Occipital lobe (tissue), 2 donors: ENCODE data around the gene GEMIN4. TPM values are rescaled to one million over a fixed set of nuclear protein-coding genes. Genes with fewer than 3 reads are reported as not detected.
A peak's percentile ranks its signal among the peaks of the same experiment; 100 is the strongest.

Source experiments
- DNase-seq: peaks from one replicate; lab custom pipeline; 2025; lab: John Stamatoyannopoulos, UW
- total RNA-seq: library from RNA; depleted of rRNA; stranded (reverse); fragments of >200 nt; gene quantifications from one replicate; pipeline ENCODE4 v1.2.3, GENCODE V29; 2014

Gene GEMIN4
- total RNA-seq, 1 donor from 2014 or later = 10.1 TPM

- no peak for DNase-seq
These were observed 7.1 kb downstream of the GEMIN4 start for GRCh38 chr17:744937-745336.

GRCh38 chr17:743139-743538 is 8.9 kb downstream of the GEMIN4 start:
- no peak for DNase-seq

- DNase-seq = no peak
These were observed 9.8 kb downstream of the GEMIN4 start for GRCh38 chr17:742147-742793.

- DNase-seq = no peak
These were observed 11.6 kb downstream of the GEMIN4 start for GRCh38 chr17:740240-741017.

DNA sequence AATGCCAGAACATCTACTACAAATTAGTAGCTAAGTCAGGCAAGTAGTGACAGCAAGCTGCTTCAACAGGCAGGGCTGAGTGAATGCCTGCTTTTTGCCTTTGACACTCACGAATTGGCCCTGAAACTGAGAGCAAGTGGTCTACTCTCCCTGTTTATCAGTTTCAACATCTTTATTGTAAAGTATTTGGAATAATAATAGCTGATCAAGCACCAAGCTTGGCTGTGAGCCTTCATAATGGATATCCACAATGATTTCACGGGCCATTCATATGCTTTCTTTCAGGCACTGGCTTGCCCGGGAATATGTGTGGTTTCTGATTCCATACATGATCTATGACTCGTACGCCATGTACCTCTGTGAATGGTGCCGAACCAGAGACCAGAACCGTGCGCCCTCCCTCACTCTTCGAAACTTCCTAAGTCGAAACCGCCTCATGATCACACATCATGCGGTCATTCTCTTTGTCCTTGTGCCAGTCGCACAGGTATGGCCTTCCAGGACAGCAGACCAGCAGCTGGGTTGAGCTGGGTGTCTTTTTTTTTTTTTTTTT is 14.4 kb downstream of the GEMIN4 start:
- no peak for DNase-seq

- DNase-seq = no peak
These were observed 18.3 kb downstream of the GEMIN4 start for GRCh38 chr17:733743-734142.

GRCh38 chr17:732902-733720 is 19.0 kb downstream of the GEMIN4 start:
- DNase-seq = peak; percentile 18

DNA sequence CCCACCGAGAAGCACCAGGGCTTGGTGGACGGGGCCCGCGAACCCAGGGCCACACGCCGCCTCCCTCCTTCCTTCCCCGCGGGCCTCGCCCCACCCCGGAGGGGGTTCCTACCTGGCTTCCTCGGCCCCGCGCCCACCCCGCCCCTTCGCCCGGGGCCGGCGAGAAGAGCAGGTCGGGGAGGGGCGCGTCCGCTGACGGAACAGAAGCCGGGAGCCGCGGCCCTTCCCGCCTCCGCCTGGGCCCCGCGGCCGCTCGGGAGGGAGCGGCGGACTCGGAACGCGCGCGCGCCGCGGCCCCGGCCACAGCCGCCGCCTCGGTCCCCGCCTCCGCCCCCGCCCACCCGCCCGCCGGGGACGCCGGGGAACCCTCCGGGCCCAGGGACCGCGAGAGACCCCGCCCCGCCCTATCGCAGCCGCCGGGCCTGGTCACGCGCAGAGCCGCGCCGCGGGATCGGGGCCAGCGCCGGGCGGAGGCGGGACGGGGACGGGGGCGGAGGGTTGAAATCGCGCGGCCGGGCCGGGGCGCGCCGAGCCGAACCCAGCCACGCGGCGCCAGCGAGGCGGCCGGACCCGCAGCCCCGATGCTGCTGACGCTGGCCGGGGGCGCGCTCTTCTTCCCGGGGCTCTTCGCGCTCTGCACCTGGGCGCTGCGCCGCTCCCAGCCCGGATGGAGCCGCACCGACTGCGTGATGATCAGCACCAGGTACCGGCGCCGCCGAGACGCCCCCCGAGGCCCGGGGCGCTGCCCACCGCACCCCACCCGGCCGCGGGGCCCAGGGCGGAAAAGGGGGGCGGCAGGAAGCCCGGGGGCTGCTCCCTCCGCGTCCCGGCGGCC is 19.8 kb downstream of the GEMIN4 start, which contains the start of gene TLCD3A:
TLCD3A (plus strand) TSS at position 530 of the 835 bp plus-strand sequence; CDS start at position 582, 52 bp downstream.
- peak; percentile 20 for DNase-seq

DNA sequence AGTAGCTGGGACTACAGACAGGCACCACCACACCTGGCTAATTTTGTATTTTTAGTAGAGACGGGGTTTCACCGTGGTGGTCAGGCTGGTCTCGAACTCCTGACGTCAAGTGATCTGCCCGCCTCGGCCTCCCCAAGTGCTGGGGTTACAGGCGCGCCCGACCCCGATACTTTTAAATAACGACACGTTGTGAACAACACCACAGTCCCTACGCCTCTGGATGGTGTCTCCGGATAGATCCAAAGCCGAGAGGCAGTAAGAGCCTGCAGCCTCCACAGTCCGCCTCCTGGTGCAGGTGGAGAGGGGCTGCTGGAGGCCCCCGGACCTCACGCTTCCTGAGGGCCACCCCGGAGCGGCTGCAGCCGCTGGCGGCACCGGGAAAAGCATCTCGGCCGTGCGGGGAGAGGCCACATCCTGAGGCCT is 20.4 kb downstream of the GEMIN4 start:
- DNase-seq = no peak

DNA sequence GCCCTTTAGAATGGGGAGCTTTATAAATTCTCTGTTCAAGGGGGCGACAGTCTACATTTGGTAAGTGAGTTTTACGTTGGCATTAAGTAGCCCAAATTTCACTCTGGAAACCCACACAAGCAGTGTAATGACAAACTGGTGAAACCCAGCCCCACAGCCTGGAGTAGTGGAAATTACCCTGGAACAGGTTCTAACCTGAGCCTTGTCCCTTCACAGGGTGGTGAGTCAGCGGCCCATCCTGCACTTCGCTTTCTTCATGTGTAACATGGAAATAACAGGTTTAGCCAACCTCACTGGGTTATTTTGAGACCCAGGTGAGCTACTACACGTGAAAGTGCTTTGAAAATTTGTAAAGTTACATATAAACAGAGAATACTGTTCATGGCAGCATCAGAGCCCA is 23.2 kb downstream of the GEMIN4 start:
- DNase-seq = no peak

DNA sequence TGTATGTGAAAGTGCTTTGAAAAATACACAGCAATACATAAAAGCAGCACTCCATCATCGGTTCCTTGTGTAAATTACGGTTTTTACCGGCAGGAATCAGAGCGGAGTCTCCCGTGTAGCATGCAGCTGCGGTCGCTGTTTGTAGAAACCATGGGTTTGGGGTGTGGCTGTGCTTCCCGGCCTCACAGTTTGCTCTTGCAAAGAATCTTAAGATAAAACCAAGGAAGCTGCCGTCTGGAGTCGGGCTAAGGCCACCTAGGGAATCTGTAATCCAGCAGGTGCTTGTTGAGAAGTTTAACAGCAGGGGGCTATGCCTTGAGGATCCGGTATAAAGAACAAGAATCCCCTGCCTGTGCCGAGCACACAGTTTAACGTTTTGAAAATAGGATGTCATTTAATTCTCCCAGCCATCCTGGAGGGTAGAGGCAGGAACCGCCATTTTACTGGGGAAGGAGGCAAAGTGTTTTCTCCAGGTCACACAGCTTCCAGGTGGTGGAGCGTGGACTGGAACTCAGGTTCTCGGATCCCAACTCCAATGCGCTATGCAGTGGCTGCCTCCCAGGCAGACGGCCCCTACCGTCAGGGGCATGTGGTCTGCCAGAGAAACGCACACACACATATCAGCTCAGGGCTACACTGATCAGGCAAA is 25.7 kb downstream of the GEMIN4 start:
- DNase-seq = no peak

- DNase-seq = no peak
These were observed 26.3 kb downstream of the GEMIN4 start for GRCh38 chr17:725746-726145.

- no peak for DNase-seq
These were observed 27.0 kb downstream of the GEMIN4 start for GRCh38 chr17:725084-725483.

GRCh38 chr17:721540-721937 is 30.5 kb downstream of the GEMIN4 start:
- no peak for DNase-seq

DNA sequence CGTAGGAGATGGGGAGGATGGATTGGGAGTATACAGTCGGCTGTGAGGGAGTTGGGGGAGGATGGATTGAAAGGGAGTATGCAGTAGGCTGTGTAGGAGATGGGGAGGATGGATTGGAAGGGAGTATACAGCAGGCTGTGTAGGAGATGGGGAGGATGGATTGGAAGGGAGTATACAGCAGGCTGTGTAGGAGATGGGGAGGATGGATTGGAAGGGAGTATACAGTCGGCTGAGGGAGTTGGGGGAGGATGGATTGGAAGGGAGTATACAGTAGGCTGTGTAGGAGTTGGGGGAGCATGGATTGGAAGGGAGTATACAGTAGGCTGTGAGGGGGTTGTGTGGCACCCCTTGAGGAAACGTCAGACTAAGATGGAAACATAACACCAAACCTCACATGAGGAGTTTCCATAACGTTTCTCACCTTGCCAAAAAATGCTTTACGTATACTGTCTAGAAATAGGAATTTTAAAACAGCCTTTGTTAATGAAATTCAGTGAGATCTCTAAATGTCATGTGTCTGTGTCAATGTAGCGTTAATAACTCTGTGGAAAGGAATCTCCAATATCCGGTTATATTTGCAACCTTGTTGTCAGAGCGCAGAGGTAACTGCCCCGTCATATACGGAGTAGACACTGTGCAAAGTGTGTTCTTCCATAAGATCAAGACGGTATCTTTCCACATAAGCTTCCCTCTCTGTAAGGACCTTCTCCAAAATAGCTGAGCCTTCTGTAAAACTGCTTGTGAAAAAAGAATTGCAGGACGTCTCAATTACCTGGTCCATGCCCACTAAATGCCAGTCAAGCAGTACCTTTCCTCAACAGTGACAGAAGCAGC is 31.1 kb downstream of the GEMIN4 start:
- DNase-seq = no peak

DNA sequence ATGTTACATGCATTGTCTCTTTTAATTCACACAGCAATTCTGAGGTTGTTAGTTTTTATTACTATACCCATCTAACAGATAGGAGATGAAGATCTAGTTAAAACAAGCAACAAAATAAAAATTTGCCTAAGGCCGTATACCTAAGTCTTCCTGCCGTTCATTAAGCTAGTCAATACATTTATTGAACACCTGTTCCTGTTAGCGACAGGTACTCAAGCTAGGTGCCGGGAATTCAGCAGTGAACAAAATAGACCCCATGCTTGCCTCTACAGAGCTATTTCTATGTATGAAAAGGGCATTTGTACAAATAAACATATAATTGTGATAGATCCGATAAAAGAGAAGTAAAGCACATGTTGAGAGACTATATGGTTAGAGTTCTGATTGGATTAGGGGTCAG is 34.0 kb downstream of the GEMIN4 start:
- no peak for DNase-seq

- no peak for DNase-seq
These were observed 43.9 kb downstream of the GEMIN4 start for GRCh38 chr17:708132-708531.

DNA sequence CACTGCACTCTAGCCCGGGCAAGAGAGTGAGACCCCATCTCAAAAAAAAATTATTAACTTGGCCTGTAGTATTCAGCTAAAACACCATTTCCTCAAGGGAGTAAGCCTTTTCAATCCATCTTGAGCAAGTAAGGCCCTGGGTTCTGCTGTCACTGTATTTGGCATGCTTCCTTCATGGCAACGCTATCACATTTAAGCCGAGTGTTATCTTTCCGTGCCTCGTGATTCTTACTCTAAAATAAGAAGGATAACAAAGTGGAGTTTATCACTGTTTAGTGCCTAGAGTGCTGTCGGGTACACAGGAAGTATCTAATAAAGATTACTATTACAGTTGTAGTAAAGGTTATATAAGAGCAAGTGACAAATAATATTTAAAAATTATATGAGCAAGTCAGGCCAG is 46.2 kb downstream of the GEMIN4 start:
- DNase-seq = no peak

- DNase-seq = no peak
These were observed 47.1 kb downstream of the GEMIN4 start for GRCh38 chr17:705011-705410.
